Limb (tissue), 2 donors: ENCODE data around the gene PCCA.
"Not testable (repeated sequence)": the region's sequence is repeated elsewhere in the genome, so short reads cannot be mapped to it uniquely, and the experiment has no call there.

Experiments used
- DNase-seq, 2 donors: peaks; one replicate each; pipeline ENCODE4 v3.0.0-alpha.2; 2016; ENCODE audit errors: extremely low spot score in 2 of 2

PCCA gene

DNA sequence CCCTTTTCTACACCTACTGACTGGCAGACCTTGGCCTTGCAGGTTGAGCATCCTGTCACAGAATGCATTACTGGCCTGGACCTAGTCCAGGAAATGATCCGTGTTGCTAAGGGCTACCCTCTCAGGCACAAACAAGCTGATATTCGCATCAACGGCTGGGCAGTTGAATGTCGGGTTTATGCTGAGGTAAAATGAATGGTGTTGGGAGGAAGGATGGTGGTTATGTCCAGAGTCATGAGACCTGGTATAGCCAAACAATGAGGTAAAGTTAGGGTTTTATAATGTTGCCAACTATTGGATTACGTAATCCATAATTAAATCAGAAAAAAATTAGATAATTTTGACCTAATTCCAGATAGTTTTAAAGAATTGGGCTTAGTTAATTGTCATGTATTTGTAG is 212.5 kb downstream of the PCCA start:
- DNase-seq: no peak

DNA sequence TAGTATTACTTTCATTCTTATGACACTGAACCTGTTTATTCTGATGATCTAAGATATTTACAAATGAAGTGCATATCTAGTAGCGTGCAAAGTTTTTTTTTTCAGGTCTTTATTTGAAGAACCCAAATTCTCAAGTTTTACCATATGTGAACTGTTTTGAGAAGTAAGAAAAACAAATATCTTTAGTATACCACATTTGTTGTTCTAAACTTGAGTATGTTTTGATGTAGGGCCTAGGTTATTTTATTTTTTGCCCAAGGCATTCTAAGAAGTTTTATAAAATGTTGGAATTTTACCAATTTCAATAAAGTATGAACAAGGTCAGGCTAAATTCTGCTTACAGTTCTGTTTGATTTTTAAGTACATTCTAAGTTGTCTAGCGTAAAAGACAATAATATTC is 213.5 kb downstream of the PCCA start:
- no peak for DNase-seq

DNA sequence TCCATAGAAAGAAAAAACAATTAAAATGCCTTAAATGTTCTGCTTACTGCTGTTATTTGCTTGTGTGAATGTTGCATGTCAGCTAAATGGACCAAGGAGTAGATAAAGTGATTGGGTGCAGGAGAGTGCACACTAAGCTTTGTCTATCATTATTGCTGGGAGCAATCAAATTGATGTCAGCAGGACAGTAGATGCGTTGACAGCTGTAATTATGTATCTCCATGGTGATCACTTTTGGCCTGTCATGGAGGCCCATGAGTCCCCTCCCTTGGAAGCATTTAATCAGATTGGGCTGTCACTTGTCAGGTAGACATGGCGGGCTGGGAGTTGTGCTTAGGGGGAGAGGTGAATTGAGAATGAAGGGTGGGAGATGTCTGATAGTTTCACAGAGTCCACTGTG is 215.3 kb downstream of the PCCA start:
- no peak for DNase-seq

DNA sequence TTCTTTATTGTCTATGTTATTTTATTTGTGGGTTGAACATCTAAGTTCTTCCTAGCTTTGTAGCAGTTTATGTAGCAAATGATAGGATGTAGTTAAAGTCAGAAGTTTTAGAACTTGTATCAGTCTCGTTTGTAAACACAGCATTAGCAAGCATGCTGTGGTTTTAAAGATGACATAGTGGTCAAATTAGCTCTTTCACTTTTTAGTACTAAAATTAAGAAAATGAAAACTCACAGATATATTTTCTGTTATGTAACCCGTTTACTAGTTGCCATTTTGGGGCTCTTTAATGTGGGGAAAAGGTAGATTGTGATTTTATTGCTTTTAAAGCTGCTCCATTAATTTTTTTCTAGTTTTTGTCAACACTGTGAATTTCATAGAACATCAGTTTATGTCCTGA is 216.5 kb downstream of the PCCA start:
- no peak for DNase-seq

DNA sequence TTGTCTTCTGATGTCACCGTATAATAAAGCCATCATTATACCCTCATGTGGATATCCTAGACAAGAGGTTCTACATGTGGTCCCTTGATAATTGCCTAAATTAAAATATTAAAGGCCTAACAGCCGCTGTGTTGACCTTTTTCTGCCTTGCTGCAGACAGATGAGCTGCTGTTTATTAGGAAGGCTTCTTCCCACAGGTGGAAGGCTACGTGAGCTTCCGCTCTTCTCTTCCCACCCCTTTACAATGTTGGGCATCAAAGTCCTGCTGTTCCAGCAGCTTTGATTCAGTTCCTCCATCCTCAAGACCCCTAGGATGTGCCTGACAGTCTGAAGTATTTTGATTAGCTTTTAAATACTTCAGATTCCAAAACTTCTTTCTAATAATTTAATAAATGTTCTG is 217.1 kb downstream of the PCCA start:
- no peak for DNase-seq

DNA sequence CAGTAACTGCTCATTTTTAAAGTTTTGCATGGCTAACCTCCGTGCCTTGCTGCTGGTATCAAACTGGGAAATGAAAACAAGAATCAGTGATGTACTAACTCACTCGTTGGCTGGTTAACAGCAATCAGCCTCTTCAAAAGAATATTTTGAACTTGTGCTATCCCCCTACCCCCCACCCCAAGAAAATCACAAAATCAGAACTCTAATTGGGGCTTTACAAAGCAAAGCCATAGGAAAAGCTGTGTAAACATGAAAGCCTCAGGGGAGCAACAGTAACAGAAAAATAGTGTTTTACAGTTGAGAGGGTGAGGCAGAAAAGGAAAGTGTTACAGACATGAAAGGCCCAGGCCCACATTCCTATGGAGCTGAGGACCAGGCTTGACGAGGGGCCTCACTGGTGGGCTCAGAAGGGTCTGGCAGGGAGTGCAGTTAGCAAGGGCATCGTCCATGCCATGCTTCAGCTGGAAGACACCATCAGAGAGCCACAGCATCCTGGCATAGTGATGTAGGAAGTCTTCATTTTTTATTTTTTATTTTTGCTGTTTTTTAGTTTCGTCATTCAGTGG is 217.6 kb downstream of the PCCA start:
- no peak for DNase-seq

DNA sequence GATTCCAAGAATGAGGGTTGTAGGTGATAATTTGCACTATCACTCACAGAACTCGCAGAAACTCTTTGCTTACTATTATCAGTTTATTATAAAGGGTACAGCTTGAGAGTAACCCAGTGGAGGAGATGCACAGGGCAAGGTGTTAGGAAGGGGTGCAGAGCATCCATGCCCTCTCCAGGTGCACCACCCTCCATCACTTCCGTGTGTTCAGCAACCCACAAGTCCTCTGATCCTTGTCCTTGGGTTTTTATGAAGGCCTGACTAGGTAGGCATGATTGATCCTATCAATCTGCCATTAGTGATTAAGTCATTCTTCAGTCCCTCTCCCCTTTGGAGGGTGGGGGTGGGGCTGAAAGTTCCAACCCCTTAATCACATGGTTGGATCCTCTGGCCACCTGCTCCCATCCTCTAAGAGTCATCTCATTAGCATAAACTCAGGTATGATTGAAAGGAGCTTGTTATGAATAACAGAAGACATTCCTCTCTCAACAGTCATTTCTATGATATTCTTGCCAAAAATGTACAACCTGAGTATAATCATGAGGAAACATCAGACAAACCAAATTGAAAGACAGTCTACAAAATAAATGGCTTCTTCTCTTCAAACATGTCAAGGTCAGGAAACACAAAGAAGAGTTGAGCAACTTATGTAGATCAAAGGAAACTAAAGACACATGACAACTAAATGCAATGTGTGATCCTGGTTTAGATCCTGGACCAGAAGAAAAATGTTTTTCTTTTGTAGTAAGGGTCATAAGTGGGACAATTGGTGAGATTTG is 225.4 kb downstream of the PCCA start:
- no peak for DNase-seq

DNA sequence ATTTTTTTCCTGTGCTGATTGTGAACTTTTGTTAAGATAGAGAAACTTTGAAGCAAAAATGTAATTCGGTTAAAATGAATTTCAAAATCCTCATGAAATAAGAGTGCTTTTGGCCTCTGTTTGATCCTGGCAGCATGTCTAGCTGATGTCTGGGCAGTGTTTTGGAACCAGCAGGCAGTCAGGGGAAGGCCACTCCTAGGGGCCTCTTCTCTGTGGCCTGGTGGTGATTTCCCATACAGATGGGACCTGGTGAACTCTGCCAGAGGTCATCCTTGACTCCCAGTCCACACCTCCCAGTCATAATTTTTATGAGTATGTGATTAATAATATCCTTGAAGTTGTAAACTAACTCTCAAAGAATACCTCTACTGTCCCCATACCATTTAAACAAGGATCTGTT is 226.6 kb downstream of the PCCA start:
- DNase-seq: no peak

DNA sequence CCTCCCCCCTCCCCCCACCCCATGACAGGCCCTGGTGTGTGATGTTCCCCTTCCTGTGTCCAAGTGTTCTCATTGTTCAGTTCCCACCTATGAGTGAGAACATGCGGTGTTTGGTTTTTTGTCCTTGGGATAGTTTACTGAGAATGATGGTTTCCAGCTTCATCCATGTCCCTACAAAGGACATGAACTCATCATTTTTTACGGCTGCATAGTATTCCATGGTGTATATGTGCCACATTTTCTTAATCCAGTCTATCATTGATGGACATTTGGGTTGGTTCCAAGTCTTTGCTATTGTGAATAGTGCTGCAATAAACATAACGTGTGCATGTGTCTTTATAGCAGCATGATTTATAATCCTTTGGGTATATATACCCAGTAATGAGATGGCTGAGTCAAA is 229.6 kb downstream of the PCCA start:
- not testable (repeated sequence) for DNase-seq

DNA sequence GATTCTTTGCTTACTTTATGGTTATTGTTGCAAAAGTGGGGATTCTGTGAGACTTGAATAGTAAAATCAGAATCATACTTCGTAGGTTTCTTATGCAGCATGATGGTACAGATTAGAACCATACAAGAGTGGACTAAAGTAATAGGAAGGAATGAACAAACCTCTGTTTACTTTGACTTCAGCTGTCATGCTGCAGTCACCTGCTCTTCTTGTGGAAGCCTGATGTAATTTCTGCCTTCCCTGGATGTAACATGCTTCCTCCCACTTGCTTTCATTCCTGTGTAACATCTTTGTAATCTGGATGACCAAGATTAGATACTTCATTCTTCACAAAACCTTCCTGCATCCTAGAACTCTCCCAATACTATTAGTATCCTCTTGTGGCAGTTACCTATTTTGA is 235.0 kb downstream of the PCCA start:
- no peak for DNase-seq

DNA sequence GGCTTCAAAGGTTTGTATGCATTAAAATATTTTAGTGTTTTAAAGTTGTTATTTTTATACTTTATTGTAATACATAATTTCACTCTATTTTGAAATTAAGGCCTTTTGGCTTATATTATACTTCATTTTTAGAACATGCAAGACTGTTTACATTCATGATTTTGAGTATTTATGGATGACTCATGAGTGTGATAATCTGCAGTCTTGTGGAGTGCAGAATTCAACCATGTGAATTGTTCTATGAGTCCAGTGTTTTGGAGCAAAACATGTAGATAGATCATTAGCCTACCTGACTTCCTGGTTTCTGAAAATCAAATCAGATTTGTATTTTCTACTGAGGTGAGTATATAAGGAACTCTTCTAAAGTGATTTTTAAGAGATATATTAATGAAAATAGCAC is 241.8 kb downstream of the PCCA start:
- no peak for DNase-seq

DNA sequence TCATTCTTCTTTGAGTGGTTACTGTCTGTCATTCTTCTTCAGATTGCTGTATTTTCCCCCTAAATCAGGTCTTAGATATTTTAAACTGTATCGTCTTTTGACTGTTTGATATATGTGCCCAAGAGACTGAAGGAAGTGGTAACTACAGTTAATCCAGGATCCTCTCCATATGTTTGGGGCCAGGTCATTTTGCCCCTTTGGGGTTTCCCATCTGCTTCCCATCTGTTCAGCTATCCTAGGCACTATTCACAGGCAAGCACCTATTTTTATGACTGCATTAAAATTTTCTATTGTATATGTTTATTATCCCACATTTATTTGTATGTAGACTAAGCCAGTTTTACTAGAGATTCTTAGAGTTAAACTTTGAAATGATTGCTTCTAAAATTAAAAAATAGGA is 244.2 kb downstream of the PCCA start:
- DNase-seq: no peak

DNA sequence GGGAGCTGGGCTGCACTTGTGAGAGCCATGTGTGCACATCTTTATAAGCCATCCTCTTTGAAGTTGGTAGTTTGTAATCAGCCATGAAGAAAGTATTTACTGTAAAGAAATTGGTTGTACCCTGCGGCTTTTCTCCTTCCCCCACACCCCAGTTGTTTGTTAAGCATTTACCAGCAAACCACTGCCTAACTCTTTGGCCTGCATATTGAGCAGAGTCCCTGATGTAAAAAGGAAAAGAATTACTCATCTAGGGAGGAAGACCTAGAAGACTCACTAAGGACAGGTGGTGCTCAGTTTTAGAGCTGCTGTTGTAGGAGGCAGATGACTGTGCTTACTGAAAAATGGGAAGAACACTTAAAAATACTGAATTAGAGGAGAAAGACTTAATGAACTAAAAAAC is 245.3 kb downstream of the PCCA start:
- no peak for DNase-seq

DNA sequence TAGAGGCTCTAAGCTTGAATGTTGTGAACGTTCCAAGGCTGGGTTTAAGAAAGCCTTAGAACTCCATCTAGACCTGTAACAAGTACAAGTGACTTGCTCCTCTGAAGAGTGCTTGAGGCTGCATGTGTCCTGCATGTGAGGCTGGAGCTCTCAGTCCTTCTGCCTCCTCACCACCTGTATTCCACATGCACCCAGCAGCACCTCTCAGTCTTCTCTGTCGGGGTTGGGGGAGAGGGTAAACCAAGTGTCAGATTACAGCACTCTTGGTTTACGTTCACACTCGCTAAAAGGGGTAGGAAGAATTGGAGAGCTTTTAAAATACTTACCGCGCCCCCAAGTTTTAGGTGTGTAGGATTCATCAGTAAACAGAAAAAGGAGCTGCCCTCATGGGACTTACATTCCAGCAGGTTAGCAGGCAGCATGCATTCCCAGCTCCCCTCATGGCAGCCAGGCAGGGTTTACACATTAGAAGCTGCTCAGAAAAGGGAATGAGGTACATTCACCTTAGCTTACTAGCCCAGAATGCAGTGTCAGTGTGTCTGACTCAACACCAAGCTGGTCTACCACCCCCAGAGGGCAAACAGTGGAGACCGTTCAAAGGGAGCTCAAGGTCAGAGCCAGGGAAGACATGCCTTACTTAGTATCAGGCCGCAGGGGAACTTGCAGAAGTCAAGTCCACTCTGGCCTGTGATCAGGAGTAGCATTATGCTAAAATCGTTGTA is 248.1 kb downstream of the PCCA start:
- DNase-seq: no peak

DNA sequence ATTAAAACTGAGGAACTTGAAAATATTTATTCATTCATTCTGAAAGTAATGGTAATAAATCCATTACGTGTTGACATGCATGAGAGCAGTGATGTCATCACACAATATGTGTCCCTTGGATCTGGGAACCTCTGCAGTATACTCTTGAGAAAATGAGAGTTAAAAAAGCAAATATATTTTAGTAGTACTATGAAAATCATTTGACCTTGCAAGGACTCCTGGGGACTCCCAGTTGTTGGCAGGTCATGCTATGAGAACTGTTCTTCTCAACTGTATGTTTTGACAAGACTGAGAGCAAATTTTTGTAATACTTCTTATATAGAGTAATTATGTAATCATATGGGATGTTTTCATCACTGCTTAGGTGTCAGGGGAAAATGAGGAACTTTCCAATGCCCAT is 249.4 kb downstream of the PCCA start:
- no peak for DNase-seq

DNA sequence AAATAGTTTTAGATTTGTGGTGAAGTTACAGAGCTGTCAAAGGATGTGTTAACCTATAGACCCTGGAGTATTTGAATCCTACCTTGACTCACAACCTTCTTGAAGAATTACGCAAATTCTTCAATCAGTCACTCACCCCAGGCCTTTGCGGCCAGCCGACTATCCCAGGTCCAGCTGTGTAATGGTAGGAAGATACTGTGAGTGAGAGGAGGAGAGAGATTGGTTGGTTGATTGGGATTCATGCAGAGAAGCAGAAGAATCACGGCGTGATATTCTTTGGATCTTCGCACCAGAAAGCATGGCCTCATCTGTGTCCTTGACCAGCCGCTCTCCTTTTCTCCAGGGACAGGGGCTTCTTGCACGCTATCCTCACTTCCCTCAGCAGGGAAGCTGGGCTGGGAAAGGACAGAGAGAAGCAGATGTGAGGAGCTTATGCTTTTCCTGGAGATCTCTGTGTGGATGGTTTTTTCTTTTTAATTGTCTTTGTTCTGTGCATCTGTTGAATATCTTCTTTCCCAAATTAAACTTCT is 250.6 kb downstream of the PCCA start:
- no peak for DNase-seq

DNA sequence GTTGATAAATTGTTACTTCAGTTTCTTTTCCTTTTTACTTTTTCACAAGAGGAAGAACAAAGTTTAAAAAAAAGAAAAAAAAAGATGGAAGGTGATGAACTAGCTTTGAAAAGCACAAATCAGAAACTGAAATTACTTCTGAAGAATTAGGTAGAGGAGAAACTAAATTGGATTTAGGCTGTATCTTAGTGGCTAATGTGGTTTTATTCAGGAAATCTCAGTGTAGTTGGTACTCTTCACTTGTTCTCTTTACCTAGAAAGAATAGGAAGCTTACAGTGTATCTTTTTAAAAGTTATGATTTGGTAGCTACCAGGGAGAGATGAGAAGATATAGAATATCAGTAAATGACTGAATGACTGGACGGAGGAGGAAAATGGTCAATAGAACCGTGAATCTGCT is 252.0 kb downstream of the PCCA start:
- DNase-seq: no peak

DNA sequence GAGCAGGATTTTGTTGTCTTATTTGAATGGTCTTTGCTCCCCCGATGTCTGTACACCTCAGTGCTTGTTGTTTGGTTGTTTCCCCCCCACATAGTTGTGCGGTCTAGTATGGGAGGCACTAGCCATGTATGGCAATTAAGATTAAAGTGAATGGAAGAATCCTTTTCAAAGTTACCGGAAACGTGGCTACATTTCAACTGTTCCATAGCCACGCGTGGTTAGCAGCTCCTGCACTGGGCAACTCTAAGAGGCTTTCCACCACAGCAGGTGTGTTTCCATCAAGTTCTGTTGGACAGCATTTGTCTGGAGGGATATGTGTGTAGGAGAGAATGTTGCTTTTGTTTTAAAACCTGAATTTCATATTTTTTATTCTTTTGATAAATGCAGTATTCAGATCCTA is 252.4 kb downstream of the PCCA start:
- DNase-seq: no peak

DNA sequence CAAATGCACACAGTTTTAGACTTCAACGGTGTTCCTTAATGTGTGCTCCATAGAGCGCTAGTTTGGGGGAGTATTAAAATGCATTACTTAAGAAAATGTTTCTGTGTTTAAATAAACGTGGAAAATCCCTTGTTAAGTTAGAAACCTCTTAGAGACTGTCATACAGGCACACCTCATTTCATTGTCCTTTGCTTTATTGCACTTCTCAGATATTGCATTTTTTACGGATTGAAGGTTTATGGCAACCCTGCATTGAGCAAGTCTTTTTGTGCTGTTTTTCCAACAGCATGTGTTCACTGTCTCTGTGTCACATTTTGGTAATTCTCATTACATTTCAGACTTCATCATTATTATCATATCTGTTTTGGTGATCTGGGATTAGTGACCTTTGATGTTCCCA is 255.7 kb downstream of the PCCA start:
- DNase-seq: no peak

DNA sequence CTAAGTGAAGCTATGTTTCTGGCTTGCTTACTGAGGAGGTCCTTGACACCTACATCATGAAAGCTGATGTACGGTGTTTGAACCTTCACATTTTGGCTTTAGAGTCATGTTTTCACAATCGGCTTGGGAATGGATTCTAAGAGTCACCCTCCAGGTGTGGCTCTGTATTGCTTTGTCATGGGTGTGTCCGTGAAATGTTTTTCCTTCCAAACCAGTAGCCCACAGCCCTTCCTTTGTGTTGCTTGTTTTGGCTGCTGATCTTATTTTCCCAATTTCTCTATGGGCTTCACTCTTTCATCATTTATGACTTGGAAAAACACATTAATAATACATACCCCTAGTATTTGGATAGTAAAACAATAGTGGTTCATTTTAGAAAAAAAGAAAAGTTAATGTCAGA is 259.1 kb downstream of the PCCA start:
- no peak for DNase-seq

DNA sequence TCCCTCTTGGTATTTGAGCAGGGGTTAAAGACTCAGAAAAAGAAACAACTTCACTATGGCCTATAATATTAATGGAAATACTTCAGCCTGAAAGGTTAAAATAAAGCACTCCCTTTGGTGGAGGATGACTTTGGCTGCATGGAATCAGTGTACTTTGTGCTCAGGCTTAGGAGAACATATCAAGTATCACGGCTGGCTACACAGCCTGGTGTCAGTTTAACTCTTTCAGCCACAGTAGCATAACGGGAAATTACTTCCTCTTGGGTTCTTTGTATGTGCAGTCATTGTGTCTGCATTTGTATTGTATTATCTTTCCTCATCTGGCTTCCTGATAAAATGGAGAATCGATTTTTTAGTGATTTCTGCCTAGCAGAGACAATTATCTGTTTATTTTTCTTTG is 260.7 kb downstream of the PCCA start:
- peak in 1 of 2 donors; percentile 21 for DNase-seq

DNA sequence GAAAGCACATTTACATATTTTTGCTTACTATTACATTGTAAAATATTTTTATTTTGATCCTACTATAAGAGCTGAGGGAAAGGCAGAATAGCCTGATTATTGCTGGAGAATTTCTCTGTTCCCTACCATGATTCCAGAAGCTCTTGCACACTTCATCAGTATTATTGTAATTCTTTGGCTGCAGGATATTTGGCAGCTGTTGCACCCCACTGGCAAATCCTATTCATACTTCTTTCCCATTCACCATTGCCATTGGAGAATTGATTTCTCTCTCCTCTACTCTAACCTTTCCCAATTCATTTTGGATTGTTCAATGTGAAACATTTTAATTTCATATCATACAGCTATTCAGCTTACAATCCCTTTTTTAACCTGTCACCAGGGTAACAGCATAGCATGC is 261.7 kb downstream of the PCCA start:
- DNase-seq: no peak

DNA sequence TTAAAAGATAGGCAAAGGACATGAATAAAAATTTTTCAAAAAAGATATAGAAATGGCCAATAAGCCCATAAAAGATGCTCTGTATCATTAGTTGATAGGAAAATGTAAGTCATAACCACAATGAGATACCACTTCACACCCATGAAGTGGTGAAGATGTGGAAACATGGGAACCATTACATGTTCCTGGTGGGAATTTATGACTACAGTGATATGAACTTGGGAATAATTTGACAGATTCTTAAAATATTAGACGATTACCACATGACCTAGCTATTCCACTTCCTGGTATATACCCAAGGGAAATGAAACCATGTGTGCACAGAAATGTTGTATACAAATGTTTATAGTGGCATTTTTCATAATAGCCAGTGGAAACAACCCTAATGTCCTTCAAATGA is 267.5 kb downstream of the PCCA start:
- no peak for DNase-seq
